WTC11 (cell line): Measurements from ENCODE around the gene SLC19A2. TPM values are rescaled to one million over a fixed set of nuclear protein-coding genes. Genes with fewer than 3 reads are reported as not detected.

ENCODE experiments used
- ATAC-seq: fragments of 200-7000 bp; cut with Tn5 transposase; 2 replicates; pipeline ENCODE4 v1.10.0; 2021; ENCODE audit warnings: mild to moderate bottlenecking, moderate library complexity
- CTCF ChIA-PET: fragments of 300-600 bp; sonication (Branson Sonifier 250); formaldehyde crosslinking; loops from one replicate; lab custom pipeline; 2021; ENCODE audit warnings: antibody characterized with exemption; lab: Charles Lee
- POLR2A ChIA-PET: fragments of 350-600 bp; sonication (Branson Sonifier 250); formaldehyde crosslinking; loops from one replicate; lab custom pipeline; 2021; ENCODE audit warnings: antibody characterized with exemption; lab: Charles Lee
- DNase-seq: peaks from one replicate; pipeline ENCODE4 v3.0.0; 2021; ENCODE audit warnings: low spot score
- H3K27ac Mint-ChIP-seq: 2 replicates; pipeline ENCODE4 v1.8.0; 2021; ENCODE audit warnings: mixed read lengths
- H3K27me3 Mint-ChIP-seq: 2 replicates; pipeline ENCODE4 v1.8.0; 2021; ENCODE audit warnings: low read depth, mild to moderate bottlenecking, moderate library complexity, mixed read lengths
- H3K36me3 Mint-ChIP-seq: 2 replicates; pipeline ENCODE4 v1.8.0; 2021; ENCODE audit warnings: mixed read lengths
- H3K4me1 Mint-ChIP-seq: 2 replicates; pipeline ENCODE4 v1.8.0; 2022; ENCODE audit warnings: mixed read lengths
- H3K4me3 Mint-ChIP-seq: 2 replicates; pipeline ENCODE4 v1.8.0; 2021; ENCODE audit warnings: mild to moderate bottlenecking, moderate library complexity, mixed read lengths
- H3K9me3 Mint-ChIP-seq: 2 replicates; pipeline ENCODE4 v1.8.0; 2021; ENCODE audit warnings: mixed read lengths
- ELF4 ChIP-seq: sonication (generic); formaldehyde crosslinking; IDR thresholded peaks from 2 replicates; pipeline ENCODE4 v1.8.1; 2022; ENCODE audit warnings: low read depth, mild to moderate bottlenecking, moderate library complexity, missing genetic modification reagents
- ESRRA ChIP-seq: sonication (generic); formaldehyde crosslinking; IDR thresholded peaks from 2 replicates; pipeline ENCODE4 v1.8.1; 2022; ENCODE audit warnings: mild to moderate bottlenecking, missing genetic modification reagents, borderline replicate concordance
- ETV6 ChIP-seq: sonication (generic); formaldehyde crosslinking; IDR thresholded peaks from 2 replicates; pipeline ENCODE4 v1.8.1; 2022; ENCODE audit warnings: mild to moderate bottlenecking, missing genetic modification reagents
- GRHL2 ChIP-seq: fragments of 250-450 bp; sonication (Bioruptor Pico); IDR thresholded peaks from 2 replicates; pipeline ENCODE4 v1.8.0; 2022; ENCODE audit warnings: mild to moderate bottlenecking, moderate library complexity; ENCODE audit not compliant: insufficient replicate concordance, severe bottlenecking
- HMGA2 ChIP-seq: fragments of 250-450 bp; sonication (Bioruptor Pico); IDR thresholded peaks from 2 replicates; pipeline ENCODE4 v1.4.0; 2021; ENCODE audit warnings: mild to moderate bottlenecking, moderate library complexity
- IRF2 ChIP-seq: sonication (generic); formaldehyde crosslinking; IDR thresholded peaks from 2 replicates; pipeline ENCODE4 v1.8.0; 2022; ENCODE audit warnings: low read depth, missing genetic modification reagents, borderline replicate concordance
- NR1H2 ChIP-seq: sonication (generic); formaldehyde crosslinking; IDR thresholded peaks from 2 replicates; pipeline ENCODE4 v1.9.0; 2021; ENCODE audit warnings: mild to moderate bottlenecking, moderate library complexity, missing genetic modification reagents
- RORB ChIP-seq: fragments of 250-450 bp; sonication (Bioruptor Pico); IDR thresholded peaks from 2 replicates; pipeline ENCODE4 v1.9.0; 2021; ENCODE audit warnings: mild to moderate bottlenecking
- SOX15 ChIP-seq: fragments of 250-450 bp; sonication (Bioruptor Pico); IDR thresholded peaks from 2 replicates; pipeline ENCODE4 v1.9.0; 2021; ENCODE audit warnings: mild to moderate bottlenecking
- ZNF423 ChIP-seq: fragments of 250-450 bp; sonication (Bioruptor Pico); IDR thresholded peaks from 2 replicates; pipeline ENCODE4 v2.1.2; 2022; ENCODE audit warnings: mild to moderate bottlenecking, moderate library complexity
- total RNA-seq: library from RNA; stranded (reverse); gene quantifications from 3 replicates; pipeline ENCODE4 v1.2.3, GENCODE V29; 2021
- TF ChIP-seq, protein P1 (sequence below): fragments of 250-450 bp; sonication (Bioruptor Pico); conservative IDR thresholded peaks from 2 replicates; pipeline ENCODE4 v1.9.0; 2021; ENCODE audit warnings: mild to moderate bottlenecking
- TF ChIP-seq, protein P2 (sequence below): sonication (generic); formaldehyde crosslinking; IDR thresholded peaks from 2 replicates; pipeline ENCODE4 v1.8.0; 2022; ENCODE audit warnings: mild to moderate bottlenecking, missing genetic modification reagents
- TF ChIP-seq, protein P3 (sequence below): sonication (generic); formaldehyde crosslinking; IDR thresholded peaks from 2 replicates; pipeline ENCODE4 v1.8.1; 2022; ENCODE audit warnings: mild to moderate bottlenecking, missing genetic modification reagents, moderate library complexity, borderline replicate concordance
- TF ChIP-seq, protein P4 (sequence below): sonication (generic); formaldehyde crosslinking; IDR thresholded peaks from 2 replicates; pipeline ENCODE4 v1.8.0; 2022; ENCODE audit warnings: mild to moderate bottlenecking, missing genetic modification reagents
- TF ChIP-seq, protein P5 (sequence below): sonication (generic); formaldehyde crosslinking; IDR thresholded peaks from 2 replicates; pipeline ENCODE4 v1.8.1; 2023; ENCODE audit warnings: mild to moderate bottlenecking, moderate library complexity, missing genetic modification reagents
- TF ChIP-seq, protein P6 (sequence below): sonication (generic); formaldehyde crosslinking; IDR thresholded peaks from 2 replicates; pipeline ENCODE4 v1.8.1; 2023; ENCODE audit warnings: mild to moderate bottlenecking, missing genetic modification reagents
- TF ChIP-seq, protein P7 (sequence below): sonication (generic); formaldehyde crosslinking; IDR thresholded peaks from 2 replicates; pipeline ENCODE4 v1.8.0; 2022; ENCODE audit warnings: mild to moderate bottlenecking, missing genetic modification reagents
- TF ChIP-seq, protein P8 (sequence below): sonication (generic); formaldehyde crosslinking; IDR thresholded peaks from 2 replicates; pipeline ENCODE4 v1.8.0; 2023; ENCODE audit warnings: missing genetic modification reagents
- TF ChIP-seq, protein P9 (sequence below): sonication (generic); formaldehyde crosslinking; IDR thresholded peaks from 2 replicates; pipeline ENCODE4 v1.8.1; 2023; ENCODE audit warnings: mild to moderate bottlenecking, missing genetic modification reagents, borderline replicate concordance

Gene SLC19A2
- total RNA-seq, 1 experiment from 2014 or later: 15.8 TPM

DNA sequence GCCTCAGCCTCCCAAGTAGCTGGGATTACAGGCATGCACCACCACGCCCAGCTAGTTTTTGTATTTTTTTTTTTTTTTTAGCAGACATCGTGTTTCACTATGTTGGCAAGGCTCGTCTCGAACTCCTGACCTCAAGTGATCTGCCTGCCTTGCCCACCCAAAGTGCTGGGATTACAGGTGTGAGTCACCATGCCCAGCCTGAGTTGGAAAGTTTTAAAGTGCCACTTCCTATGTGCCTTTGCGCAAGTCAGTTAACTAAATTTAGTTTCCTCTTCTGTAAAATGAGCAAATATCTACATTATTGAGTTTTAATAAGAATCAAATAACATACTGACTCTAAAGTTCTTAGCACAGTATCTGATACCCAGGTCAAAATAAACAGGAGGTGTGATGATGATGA lies 12.4 kb downstream of the SLC19A2 start (continued):
- TF ChIP-seq, protein P1, sequence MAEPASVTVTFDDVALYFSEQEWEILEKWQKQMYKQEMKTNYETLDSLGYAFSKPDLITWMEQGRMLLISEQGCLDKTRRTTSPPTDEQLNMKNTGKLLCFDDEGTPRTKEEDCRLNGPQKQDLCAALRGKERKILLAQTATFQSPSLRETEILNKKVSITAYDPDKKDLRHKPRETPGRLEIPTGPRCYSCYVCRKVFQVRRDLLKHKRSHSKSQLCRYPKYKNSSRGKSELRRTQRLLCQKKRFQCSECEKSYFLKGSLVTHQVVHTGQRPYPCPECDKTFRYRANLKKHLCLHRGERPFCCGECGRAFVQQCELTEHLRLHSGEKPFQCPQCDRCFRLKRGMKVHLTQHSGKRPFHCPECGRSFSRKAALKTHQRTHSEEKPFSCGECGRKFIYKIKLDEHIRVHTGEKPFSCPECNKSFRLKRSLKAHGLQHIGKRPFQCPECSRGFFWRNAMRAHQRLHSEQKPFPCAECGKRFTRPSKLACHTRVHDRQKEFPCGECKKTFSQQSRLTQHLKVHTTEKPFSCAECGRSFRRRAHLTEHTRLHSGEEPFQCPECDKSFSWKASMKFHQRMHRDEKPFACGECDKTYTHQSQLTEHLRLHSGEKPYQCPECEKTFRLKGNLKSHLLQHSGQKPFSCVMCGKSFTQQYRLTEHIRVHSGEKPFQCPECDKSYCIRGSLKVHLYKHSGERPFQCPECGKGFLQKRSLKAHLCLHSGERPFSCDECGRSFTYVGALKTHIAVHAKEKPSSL (CRISPR knock-in tag): no peak
- TF ChIP-seq, protein P2, sequence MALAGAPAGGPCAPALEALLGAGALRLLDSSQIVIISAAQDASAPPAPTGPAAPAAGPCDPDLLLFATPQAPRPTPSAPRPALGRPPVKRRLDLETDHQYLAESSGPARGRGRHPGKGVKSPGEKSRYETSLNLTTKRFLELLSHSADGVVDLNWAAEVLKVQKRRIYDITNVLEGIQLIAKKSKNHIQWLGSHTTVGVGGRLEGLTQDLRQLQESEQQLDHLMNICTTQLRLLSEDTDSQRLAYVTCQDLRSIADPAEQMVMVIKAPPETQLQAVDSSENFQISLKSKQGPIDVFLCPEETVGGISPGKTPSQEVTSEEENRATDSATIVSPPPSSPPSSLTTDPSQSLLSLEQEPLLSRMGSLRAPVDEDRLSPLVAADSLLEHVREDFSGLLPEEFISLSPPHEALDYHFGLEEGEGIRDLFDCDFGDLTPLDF (CRISPR knock-in tag): no peak
- TF ChIP-seq, protein P3, sequence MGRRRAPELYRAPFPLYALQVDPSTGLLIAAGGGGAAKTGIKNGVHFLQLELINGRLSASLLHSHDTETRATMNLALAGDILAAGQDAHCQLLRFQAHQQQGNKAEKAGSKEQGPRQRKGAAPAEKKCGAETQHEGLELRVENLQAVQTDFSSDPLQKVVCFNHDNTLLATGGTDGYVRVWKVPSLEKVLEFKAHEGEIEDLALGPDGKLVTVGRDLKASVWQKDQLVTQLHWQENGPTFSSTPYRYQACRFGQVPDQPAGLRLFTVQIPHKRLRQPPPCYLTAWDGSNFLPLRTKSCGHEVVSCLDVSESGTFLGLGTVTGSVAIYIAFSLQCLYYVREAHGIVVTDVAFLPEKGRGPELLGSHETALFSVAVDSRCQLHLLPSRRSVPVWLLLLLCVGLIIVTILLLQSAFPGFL (CRISPR knock-in tag): no peak
- no peak for TF ChIP-seq SOX15 (CRISPR knock-in tag)
- TF ChIP-seq, protein P4, sequence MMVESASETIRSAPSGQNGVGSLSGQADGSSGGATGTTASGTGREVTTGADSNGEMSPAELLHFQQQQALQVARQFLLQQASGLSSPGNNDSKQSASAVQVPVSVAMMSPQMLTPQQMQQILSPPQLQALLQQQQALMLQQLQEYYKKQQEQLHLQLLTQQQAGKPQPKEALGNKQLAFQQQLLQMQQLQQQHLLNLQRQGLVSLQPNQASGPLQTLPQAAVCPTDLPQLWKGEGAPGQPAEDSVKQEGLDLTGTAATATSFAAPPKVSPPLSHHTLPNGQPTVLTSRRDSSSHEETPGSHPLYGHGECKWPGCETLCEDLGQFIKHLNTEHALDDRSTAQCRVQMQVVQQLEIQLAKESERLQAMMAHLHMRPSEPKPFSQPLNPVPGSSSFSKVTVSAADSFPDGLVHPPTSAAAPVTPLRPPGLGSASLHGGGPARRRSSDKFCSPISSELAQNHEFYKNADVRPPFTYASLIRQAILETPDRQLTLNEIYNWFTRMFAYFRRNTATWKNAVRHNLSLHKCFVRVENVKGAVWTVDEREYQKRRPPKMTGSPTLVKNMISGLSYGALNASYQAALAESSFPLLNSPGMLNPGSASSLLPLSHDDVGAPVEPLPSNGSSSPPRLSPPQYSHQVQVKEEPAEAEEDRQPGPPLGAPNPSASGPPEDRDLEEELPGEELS (CRISPR knock-in tag): no peak
- TF ChIP-seq, protein P5, sequence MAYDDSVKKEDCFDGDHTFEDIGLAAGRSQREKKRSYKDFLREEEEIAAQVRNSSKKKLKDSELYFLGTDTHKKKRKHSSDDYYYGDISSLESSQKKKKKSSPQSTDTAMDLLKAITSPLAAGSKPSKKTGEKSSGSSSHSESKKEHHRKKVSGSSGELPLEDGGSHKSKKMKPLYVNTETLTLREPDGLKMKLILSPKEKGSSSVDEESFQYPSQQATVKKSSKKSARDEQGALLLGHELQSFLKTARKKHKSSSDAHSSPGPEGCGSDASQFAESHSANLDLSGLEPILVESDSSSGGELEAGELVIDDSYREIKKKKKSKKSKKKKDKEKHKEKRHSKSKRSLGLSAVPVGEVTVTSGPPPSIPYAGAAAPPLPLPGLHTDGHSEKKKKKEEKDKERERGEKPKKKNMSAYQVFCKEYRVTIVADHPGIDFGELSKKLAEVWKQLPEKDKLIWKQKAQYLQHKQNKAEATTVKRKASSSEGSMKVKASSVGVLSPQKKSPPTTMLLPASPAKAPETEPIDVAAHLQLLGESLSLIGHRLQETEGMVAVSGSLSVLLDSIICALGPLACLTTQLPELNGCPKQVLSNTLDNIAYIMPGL (CRISPR knock-in tag): no peak
- TF ChIP-seq, protein P6, sequence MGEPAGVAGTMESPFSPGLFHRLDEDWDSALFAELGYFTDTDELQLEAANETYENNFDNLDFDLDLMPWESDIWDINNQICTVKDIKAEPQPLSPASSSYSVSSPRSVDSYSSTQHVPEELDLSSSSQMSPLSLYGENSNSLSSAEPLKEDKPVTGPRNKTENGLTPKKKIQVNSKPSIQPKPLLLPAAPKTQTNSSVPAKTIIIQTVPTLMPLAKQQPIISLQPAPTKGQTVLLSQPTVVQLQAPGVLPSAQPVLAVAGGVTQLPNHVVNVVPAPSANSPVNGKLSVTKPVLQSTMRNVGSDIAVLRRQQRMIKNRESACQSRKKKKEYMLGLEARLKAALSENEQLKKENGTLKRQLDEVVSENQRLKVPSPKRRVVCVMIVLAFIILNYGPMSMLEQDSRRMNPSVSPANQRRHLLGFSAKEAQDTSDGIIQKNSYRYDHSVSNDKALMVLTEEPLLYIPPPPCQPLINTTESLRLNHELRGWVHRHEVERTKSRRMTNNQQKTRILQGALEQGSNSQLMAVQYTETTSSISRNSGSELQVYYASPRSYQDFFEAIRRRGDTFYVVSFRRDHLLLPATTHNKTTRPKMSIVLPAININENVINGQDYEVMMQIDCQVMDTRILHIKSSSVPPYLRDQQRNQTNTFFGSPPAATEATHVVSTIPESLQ (CRISPR knock-in tag): no peak

DNA sequence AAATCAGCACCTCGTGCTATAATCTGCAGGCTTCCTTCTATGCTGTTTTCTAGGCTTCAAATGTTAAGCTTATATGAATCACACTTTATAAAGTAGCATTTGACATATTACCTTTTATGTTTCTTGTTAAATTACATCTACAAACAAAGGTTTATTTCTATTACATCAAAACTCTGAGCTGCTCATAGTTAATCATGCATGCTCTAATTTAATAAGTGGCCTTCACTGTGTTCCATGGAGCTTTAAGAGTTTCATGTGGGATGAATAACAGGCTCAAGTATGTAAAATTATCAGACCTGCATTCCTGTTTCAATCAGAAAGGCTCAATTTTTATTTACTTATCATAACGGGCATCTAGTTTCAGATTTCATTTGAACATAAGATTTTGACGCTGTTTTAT lies 13.0 kb downstream of the SLC19A2 start:
- no peaks in the 10 kb centered on the region for H3K9me3 Mint-ChIP-seq
- no peaks in the 10 kb centered on the region for H3K4me1 Mint-ChIP-seq
- H3K27ac Mint-ChIP-seq: no peak overlapping the region
- peaks cover 19% of the 10 kb centered on the region for H3K36me3 Mint-ChIP-seq
- DNase-seq (no peak), ATAC-seq (no peak)
- H3K4me3 Mint-ChIP-seq: no peak overlapping the region
- POLR2A ChIA-PET: no interaction called here
- CTCF ChIA-PET: no interaction called here
- H3K27me3 Mint-ChIP-seq: no peaks in the 10 kb centered on the region
- TF ChIP-seq ETV6 (CRISPR knock-in tag): no peak
- TF ChIP-seq IRF2 (CRISPR knock-in tag): no peak
- TF ChIP-seq ZNF423: no peak
- TF ChIP-seq ESRRA (CRISPR knock-in tag): no peak
- TF ChIP-seq, protein P7, sequence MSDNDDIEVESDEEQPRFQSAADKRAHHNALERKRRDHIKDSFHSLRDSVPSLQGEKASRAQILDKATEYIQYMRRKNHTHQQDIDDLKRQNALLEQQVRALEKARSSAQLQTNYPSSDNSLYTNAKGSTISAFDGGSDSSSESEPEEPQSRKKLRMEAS (CRISPR knock-in tag): no peak
- no peak for TF ChIP-seq ELF4
- TF ChIP-seq RORB: no peak
- TF ChIP-seq, protein P8, sequence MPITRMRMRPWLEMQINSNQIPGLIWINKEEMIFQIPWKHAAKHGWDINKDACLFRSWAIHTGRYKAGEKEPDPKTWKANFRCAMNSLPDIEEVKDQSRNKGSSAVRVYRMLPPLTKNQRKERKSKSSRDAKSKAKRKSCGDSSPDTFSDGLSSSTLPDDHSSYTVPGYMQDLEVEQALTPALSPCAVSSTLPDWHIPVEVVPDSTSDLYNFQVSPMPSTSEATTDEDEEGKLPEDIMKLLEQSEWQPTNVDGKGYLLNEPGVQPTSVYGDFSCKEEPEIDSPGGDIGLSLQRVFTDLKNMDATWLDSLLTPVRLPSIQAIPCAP (CRISPR knock-in tag): no peak
- TF ChIP-seq, protein P2 (CRISPR knock-in tag): no peak
- TF ChIP-seq HMGA2 (CRISPR knock-in tag): no peak
- no peak for TF ChIP-seq NR1H2 (CRISPR knock-in tag)
- TF ChIP-seq GRHL2 (CRISPR knock-in tag): no peak
- TF ChIP-seq, protein P9, sequence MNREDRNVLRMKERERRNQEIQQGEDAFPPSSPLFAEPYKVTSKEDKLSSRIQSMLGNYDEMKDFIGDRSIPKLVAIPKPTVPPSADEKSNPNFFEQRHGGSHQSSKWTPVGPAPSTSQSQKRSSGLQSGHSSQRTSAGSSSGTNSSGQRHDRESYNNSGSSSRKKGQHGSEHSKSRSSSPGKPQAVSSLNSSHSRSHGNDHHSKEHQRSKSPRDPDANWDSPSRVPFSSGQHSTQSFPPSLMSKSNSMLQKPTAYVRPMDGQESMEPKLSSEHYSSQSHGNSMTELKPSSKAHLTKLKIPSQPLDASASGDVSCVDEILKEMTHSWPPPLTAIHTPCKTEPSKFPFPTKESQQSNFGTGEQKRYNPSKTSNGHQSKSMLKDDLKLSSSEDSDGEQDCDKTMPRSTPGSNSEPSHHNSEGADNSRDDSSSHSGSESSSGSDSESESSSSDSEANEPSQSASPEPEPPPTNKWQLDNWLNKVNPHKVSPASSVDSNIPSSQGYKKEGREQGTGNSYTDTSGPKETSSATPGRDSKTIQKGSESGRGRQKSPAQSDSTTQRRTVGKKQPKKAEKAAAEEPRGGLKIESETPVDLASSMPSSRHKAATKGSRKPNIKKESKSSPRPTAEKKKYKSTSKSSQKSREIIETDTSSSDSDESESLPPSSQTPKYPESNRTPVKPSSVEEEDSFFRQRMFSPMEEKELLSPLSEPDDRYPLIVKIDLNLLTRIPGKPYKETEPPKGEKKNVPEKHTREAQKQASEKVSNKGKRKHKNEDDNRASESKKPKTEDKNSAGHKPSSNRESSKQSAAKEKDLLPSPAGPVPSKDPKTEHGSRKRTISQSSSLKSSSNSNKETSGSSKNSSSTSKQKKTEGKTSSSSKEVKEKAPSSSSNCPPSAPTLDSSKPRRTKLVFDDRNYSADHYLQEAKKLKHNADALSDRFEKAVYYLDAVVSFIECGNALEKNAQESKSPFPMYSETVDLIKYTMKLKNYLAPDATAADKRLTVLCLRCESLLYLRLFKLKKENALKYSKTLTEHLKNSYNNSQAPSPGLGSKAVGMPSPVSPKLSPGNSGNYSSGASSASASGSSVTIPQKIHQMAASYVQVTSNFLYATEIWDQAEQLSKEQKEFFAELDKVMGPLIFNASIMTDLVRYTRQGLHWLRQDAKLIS (CRISPR knock-in tag): no peak
